CD4-positive, alpha-beta T cell treated with Interleukin-12 subunit alpha and Interleukin-12 subunit beta, for 1 hour (primary cell): ENCODE data around the gene KCNB1.

Experiments used
- DNase-seq: peaks from one replicate; pipeline ENCODE4 v3.0.0-alpha.2; 2020

The KCNB1 gene

GRCh38 chr20:49482621-49483017 is at the start of gene KCNB1:
KCNB1 (minus strand) TSS chr20:49482668; CDS start chr20:49482480, 188 bp downstream.
- DNase-seq = peak; percentile 28

DNA sequence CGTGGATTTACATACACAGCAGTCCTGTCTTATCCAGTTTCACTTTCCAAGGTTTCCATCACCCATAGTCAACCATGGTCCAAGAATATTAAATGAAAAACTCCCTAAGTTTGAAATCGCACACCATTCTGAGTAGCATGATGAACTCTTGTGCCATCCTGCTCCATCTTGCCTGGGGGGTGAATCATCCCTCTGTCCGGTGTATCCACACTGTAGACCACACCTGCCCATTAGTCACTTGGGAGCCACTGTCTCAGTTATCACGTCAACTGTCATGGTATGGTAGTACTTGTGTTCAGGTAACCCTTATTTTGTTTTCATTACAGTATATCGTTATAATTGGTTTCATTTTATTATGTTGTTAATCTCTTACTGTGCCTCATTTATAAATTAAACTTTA is 47.0 kb upstream of the KCNB1 start:
- DNase-seq = no peak

DNA sequence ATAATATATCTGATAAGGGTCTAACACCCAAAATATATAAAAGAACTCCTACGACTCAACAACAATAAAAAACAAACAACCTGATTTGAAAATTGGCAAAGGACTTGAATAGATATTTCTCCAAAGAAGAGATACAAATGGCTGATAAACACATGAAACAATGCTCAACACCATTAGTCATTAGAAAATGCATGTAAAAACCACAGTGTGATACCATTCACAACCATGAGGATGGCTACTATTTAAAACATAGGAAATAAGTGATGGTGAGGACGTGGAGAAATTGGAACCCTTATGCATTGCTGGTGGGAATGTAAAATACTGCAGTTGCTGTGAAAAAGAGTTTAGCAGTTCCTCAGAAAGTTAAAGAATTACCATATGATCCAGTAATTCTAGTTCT is 44.1 kb upstream of the KCNB1 start:
- DNase-seq = no peak

- no peak for DNase-seq
Observed at GRCh38 chr20:49526056-49526455, 43.6 kb upstream of the KCNB1 start.

- DNase-seq = no peak
Observed at GRCh38 chr20:49523767-49524360, 41.4 kb upstream of the KCNB1 start.

GRCh38 chr20:49521356-49521755 is 38.9 kb upstream of the KCNB1 start:
- DNase-seq = no peak

- DNase-seq = no peak
Observed at GRCh38 chr20:49519777-49520359, 37.4 kb upstream of the KCNB1 start.

DNA sequence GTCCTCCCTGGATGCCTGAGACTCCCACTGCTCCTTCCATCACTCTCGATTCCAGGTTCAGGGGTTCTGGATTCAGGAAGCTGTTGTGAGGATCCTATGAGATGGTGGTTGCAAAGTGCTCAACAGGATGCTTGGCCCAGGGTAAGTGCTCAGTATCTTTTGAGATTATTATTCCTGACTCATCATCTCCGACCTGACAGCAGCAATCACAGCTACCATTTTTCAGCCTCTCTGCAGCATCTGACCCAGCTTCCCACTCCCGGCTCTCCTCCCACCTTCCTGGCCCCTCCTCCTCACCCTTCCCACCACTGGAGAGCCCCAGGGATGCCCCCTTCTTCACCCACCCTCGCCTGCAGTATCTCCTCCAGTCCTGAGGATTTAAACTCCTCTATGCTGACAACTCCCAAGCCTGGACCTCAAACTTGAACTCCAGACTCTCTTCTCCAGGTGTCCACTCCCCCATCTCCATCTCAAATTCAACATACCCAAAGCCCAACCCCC is 36.8 kb upstream of the KCNB1 start:
- DNase-seq = no peak

DNA sequence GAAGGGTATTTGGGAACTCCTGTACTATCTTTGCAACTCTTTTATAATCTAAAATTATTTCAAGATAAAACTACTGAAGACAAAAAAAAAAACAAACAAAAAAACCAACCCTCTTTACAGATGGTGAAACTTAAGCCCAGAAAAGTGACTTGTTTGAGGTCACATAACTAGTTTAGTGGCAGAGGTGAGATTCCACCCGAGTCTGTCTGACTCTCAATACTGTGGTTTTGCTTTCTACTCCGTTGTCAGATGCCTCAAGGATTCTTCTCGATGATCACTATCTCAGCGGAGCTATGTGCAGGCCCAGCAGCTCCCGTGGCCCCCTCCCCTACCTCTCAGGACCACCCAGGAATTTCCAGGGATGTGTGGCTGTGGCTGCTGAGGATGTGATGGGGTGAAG is 36.1 kb upstream of the KCNB1 start:
- peak; percentile 3 for DNase-seq

DNA sequence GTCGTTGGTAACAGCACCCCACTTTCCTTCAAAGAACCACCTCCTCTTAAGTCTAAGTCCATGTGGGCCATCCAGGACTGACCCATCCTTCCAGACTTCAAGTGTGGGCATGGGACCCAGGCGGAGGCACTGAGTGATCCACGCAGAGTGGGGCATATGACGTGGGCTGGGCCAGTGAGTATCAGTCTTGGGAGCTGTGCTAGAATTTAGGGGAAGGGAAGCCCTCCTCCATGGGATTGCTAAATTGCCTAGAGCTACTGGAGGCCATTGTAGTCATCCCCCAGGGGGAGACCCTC is 35.3 kb upstream of the KCNB1 start:
- no peak for DNase-seq

DNA sequence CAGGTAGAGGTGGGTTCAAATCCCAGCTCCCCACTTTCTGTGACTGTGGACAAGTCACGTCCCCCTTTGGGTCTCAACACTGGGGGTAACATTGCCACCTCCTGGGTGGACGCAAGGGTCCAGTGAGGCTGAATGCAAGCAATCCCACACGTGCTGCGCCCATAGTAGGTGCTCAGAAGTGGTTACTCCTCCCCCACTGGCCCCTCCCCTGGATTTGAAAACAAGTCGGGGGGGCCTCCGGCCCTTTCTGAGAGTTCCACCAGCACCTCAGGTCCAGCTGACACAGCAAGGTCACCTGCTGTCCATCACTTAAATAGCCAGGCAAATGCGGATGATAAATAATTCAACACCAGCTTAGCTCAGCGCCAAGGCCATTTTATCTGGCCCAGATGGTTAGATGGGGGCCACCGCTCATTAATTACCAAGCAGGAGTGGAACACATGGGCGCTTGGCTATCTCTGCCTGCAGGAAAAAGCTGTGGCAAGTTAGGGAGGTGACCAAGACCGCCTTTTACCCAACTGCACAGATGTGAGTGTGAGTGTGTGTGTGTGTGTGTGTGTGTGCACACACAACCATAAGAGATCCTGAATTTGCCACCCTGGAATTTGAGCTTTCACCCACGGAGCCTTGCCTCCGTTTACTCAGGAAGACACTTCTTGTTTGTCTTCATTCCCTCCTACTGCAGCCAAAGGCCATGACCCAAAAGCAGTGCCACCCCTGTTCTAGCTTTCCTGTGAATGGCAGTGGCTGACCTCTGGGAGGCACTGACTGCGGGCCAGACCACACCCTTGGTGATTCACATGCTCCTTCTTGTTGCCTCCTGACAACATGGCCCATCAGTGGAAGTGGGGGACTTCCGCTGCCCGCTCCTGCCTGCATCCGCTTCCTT is 34.7 kb upstream of the KCNB1 start:
- DNase-seq = no peak

DNA sequence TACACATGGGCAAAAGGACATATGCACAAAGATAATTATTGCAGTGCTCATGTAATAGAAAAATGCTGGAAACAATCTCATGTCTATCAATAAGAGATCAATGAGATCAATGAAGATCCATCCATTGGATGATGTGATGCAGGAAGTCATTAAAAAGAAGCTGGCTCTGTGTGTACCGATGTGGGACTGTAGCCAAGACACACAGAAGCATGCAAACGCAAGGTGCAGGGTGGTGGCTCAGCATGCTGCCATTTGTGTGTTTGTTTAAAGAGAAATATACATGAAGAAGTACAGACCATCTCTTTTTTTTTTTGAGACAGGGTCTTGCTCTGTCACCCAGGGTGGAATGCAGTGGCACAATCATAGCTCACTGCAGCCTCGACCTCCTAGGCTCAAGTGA is 33.1 kb upstream of the KCNB1 start:
- DNase-seq = no peak

DNA sequence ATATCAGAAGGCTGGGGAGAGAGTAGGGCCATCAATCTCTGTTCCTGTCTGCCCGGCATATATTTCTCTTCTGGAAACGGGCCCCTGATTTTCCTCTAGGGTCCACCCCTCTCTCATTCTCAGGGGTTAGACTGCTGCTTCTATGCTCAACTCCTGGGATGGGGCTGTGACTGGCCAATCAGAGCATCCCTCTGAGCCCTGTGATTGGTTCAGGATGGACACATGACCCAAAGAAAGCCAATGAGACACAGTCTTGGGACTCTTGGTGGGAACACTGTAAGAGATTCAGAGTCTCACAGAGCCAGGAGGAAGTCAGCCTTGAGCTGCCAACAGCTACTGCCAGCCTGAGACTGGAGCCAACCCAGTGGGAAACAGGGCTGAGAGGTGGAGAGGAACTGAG is 31.0 kb upstream of the KCNB1 start:
- DNase-seq = no peak

- DNase-seq = no peak
Observed at GRCh38 chr20:49513009-49513408, 30.5 kb upstream of the KCNB1 start.

DNA sequence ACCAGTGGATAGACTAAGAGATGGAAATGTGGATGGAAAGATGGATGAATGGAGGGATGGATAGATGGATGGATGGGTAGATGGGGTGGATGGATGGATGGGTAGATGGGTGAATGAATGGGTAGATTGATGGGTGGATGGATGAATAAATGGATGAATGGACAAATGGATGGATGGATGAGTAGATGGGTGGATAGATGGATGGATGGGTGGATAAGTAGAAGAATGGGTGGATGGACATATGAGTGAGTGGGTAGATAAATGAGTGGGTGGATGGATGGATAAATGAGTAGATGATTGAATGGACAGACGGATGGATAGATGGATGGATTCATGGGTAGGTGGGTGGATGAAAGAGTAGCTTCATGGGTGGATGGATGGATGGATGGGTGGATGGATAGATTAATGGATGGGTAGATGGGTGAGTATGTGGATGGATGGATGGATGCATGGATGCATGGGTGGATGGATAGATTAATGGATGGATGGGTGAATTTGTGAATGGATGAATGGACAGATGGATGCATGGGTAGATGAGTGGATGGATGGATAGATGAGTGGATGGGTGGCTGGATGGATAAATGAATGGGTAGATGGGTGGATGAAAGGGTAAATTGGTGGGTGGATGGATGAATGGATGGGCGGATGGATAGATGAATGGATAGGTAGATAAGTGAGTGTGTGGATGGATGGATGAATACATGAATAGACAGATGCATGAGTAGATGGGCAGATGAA is 29.5 kb upstream of the KCNB1 start:
- DNase-seq = no peak

DNA sequence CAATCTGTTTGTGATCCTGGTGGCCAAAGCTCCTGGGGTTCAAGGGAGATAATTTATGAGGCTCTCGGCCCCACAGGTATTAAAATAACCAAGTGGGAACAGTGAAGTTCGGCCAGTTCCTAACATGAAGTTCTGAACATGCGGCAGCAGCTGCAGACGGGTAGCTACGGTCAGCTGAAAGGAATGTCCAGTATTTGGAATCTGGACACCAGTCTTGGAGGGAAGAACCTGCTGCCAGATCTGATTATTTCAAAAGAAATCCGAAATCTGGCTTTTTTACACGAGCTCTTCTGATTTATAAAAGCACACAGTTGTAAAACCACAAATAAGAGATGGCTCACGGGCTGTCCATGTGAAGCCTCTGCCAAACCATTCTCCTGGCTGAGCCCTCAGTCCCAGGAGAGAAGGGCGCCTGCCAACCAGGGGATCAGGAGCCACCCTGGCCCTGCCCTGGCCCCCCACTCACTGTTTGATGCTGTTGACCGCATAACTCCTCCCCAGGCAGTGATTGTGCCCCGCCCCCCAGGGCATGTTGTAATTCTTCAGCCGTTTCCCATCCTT is 28.2 kb upstream of the KCNB1 start:
- no peak for DNase-seq

DNA sequence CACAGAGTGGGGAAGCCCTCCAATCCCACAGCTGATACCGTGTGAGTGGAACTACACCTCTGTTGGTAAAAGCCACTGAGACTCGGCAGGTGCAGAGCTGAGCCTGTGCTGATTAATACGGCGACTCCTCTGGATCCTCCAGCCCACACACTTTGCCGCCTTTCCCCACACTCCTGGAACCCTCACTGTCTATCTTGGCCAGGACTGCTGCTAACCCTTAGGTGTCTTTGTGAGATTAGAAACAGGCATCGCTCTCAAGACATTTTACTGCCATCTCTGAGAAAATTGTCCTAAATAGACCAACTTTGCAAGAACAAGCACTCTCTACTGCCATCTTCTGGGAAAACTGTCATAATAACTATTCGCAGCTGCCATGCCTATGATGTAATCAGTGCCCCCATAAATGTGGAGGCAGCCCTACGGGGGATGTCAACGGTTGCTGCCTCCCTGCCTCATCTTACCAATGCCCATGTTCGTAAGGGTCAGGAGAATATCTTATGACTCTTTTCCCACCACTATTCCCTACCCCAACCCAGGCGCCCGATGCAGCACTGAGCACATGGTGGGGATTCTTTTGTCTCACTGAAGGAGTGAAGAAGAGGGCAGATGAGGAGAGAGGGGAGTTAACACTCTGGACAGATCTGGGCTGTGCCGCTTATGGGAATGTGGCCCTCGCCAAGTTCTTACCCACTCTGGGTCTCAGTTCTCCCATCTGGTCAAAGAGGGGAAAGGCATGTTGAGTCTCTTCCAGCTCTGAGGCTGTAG is 26.1 kb upstream of the KCNB1 start:
- peak; percentile 32 for DNase-seq

- no peak for DNase-seq
Observed at GRCh38 chr20:49507741-49508434, 25.4 kb upstream of the KCNB1 start.

GRCh38 chr20:49505518-49505917 is 23.1 kb upstream of the KCNB1 start:
- DNase-seq = no peak

- DNase-seq = no peak
Observed at GRCh38 chr20:49503176-49503575, 20.7 kb upstream of the KCNB1 start.

- DNase-seq = peak; percentile 6
Observed at GRCh38 chr20:49501917-49502316, 19.4 kb upstream of the KCNB1 start.

GRCh38 chr20:49497398-49497669 is 14.9 kb upstream of the KCNB1 start:
- no peak for DNase-seq
